OCI-LY7 (cell line): Measurements from ENCODE around the gene SND1.

ENCODE experiments used
- CTCF ChIP-seq: fragments of 200-600 bp; sonication (generic); conservative IDR thresholded peaks from 2 replicates; pipeline ENCODE4 v1.5.1; 2014; ENCODE audit warnings: mild to moderate bottlenecking, antibody characterized with exemption, low read length, moderate library complexity, mixed read lengths
- EZH2phosphoT487 ChIP-seq: fragments of 200-600 bp; sonication (generic); IDR thresholded peaks from 2 replicates; pipeline ENCODE4 v1.6.1; 2018; ENCODE audit warnings: low read depth, borderline replicate concordance, mild to moderate bottlenecking, mixed run types, antibody characterized with exemption, low read length, moderate library complexity, mixed read lengths

GRCh38 chr7:128011131-128011661 is 359.2 kb downstream of the SND1 start:
- no peak for TF ChIP-seq CTCF
- no peak for TF ChIP-seq EZH2phosphoT487
